Measurements from ENCODE around the gene RFPL2. TPM values are rescaled to one million over a fixed set of nuclear protein-coding genes. Genes with fewer than 3 reads are reported as not detected.
A peak's percentile ranks its signal among the peaks of the same experiment; 100 is the strongest.

RFPL2 gene
- total and polyA plus RNA-seq, 2 donors (not counting 3 experiments of a cell fraction or from before 2014, with no cell fraction given) = not detected

- H3K9ac ChIP-seq (replicated peaks; ENCODE audit: extremely low read depth, insufficient read depth, low read length) = no peak overlapping the region
- FAIRE-seq = peak; percentile 31
- H3K4me2 ChIP-seq (ENCODE audit: insufficient read depth, low read length) = no peak overlapping the region
- dilution Hi-C loops (cut with MboI; ENCODE audit: extremely low pct_ligation_motif_present, low sequenced_read_pairs) (no loop called here), intact Hi-C loops (cut with micrococcal nuclease) (no loop called here)
- CTCF ChIA-PET = no interaction called here
- H3K36me3 ChIP-seq (ENCODE audit: control insufficient read depth in 2 of 2, extremely low read depth in 1 of 2, insufficient read depth in 2 of 2, low read length in 2 of 2) = peaks cover 0 to 2% of the 10 kb centered on the region in 2 experiments
- TF ChIP-seq POLR2A (IDR thresholded peaks at IDR 0.05; ENCODE audit: low read depth, low read length) = no peak
- no peak for TF ChIP-seq POLR2AphosphoS5 (IDR thresholded peaks at IDR 0.05; ENCODE audit: insufficient read depth, low read depth, low read length)
- no peak for TF ChIP-seq JUN (IDR thresholded peaks at IDR 0.05; ENCODE audit: borderline replicate concordance, insufficient read depth, insufficient read length, low read depth)
- TF ChIP-seq CTCF (IDR thresholded peaks at IDR 0.05; ENCODE audit: extremely low read depth in 1 of 2, insufficient read depth in 1 of 2, low read depth in 1 of 2, low read length in 2 of 2) = no peak
- TF ChIP-seq FOS (IDR thresholded peaks at IDR 0.05; ENCODE audit: borderline replicate concordance, insufficient read depth, low read length) = no peak
- no peak for TF ChIP-seq GATA2 (IDR thresholded peaks at IDR 0.05; ENCODE audit: insufficient read depth, insufficient read length, low read depth, low read length)
- no peak for TF ChIP-seq EZH2 (IDR thresholded peaks at IDR 0.05; ENCODE audit: borderline replicate concordance, low read depth, low read length, severe bottlenecking)
- no peak for TF ChIP-seq MAX (IDR thresholded peaks at IDR 0.05; ENCODE audit: insufficient read depth, insufficient read length)
- TF ChIP-seq MYC (IDR thresholded peaks at IDR 0.05; ENCODE audit: low read depth, low read length) = no peak
- no peaks in the 10 kb centered on the region for H3K27me3 ChIP-seq (ENCODE audit: control insufficient read depth in 2 of 2, insufficient read depth in 2 of 2, low read length in 2 of 2)
- no TSS peak for BruUV-seq (replicated peaks)
- H4K20me1 ChIP-seq (replicated peaks; ENCODE audit: control insufficient read depth, extremely low read depth, insufficient read depth, low read length) = no peaks in the 10 kb centered on the region
- no peak overlapping the region for H3K27ac ChIP-seq (ENCODE audit: insufficient read depth, low read depth, low read length)
- H3K9me3 ChIP-seq (replicated peaks; ENCODE audit: control insufficient read depth, insufficient read depth, low read length) = no peaks in the 10 kb centered on the region
- no peak overlapping the region for H2AFZ ChIP-seq (ENCODE audit: low read depth, low read length)
- H3K9me1 ChIP-seq (replicated peaks; ENCODE audit: control insufficient read depth, extremely low read depth, insufficient read depth, low read length) = no peaks in the 10 kb centered on the region
- POLR2A ChIA-PET = no interaction called here
- no peaks in the 10 kb centered on the region for H3K4me1 ChIP-seq (ENCODE audit: control insufficient read depth, extremely low read depth, insufficient read depth, low read length)
- DNase-seq (ENCODE audit: low read depth, low spot score) = no peak
- H3K4me3 ChIP-seq (replicated peaks in 1 of 3; ENCODE audit: insufficient read depth in 1 of 3, low read depth in 1 of 3, low read length in 3 of 3) = no peak overlapping the region
- H3K79me2 ChIP-seq (ENCODE audit: control insufficient read depth, insufficient read depth, low read length) = no peaks in the 10 kb centered on the region
These were observed 27.4 kb upstream of the RFPL2 start for GRCh38 chr22:32232191-32232830.
